ENCODE results near the gene CDCA4. TPM values are rescaled to one million over a fixed set of nuclear protein-coding genes. Genes with fewer than 3 reads are reported as not detected.

CDCA4 gene
- polyA plus RNA-seq, 1 experiment: 6.8 TPM

GRCh38 chr14:104971447-104972240 lies 49.2 kb downstream of the CDCA4 start:
- Histone ChIP-seq H3K9me3 (ENCODE audit: control insufficient read depth, insufficient read depth, low read length) (no peaks in the 10 kb centered on the region; the same call in 1 of the 2 replicates), H3K27me3 (ENCODE audit: control insufficient read depth, insufficient read depth, low read length) (no peaks in the 10 kb centered on the region), H3K4me3 (ENCODE audit: low read depth, low read length) (no peak overlapping the region), H3K27ac (ENCODE audit: low read depth, low read length) (no peak overlapping the region)
- ChIA-PET CTCF (interaction anchor here (0.5 to 6.2 kb wide), 2 partner anchors 56 to 74 kb away, joined by 4 to 127 read pairs; no protein-coding TSS in a partner anchor), POLR2A (no interaction called here)
- DNase-seq (ENCODE audit: low read depth, low spot score): no peak
- TF ChIP-seq CTCF (IDR thresholded peaks at IDR 0.05; ENCODE audit: low read depth, low read length): no peak

GRCh38 chr14:104970231-104971068 lies 50.4 kb downstream of the CDCA4 start:
- Histone ChIP-seq H3K4me3 (ENCODE audit: low read depth, low read length) (peak overlapping the region; percentile 48), H3K27ac (ENCODE audit: low read depth, low read length) (peak overlapping the region; percentile 31)
- CTCF ChIA-PET: interaction anchor here (1.0 to 1.6 kb wide), 2 partner anchors 30 to 75 kb away, joined by 3 to 4 read pairs; no protein-coding TSS in a partner anchor

GRCh38 chr14:104969741-104970230 lies 51.1 kb downstream of the CDCA4 start:
- Histone ChIP-seq H3K9me3 (ENCODE audit: control insufficient read depth, insufficient read depth, low read length) (no peaks in the 10 kb centered on the region; the same call in 1 of the 2 replicates), H3K4me3 (ENCODE audit: low read depth, low read length) (peak overlapping the region; percentile 48), H3K27me3 (ENCODE audit: control insufficient read depth, insufficient read depth, low read length) (no peaks in the 10 kb centered on the region), H3K27ac (ENCODE audit: low read depth, low read length) (peak overlapping the region; percentile 21)
- TF ChIP-seq CTCF (IDR thresholded peaks at IDR 0.05; ENCODE audit: low read depth, low read length): no peak
- no peak for DNase-seq (ENCODE audit: low read depth, low spot score)
- ChIA-PET POLR2A (no interaction called here), CTCF (interaction anchor here (1.0 to 1.6 kb wide), 3 partner anchors 21 to 75 kb away, joined by 3 to 4 read pairs (median 4); no protein-coding TSS in a partner anchor)

More at GRCh38 chr14:104970231-104971068, 50.4 kb downstream of the CDCA4 start:
- DNase-seq (ENCODE audit: low read depth, low spot score): peak; percentile 29
- POLR2A ChIA-PET: no interaction called here
- H3K9me3 ChIP-seq (ENCODE audit: control insufficient read depth, insufficient read depth, low read length): no peaks in the 10 kb centered on the region; the same call in 1 of the 2 replicates
- no peaks in the 10 kb centered on the region for H3K27me3 ChIP-seq (ENCODE audit: control insufficient read depth, insufficient read depth, low read length)
- no peak for TF ChIP-seq CTCF (IDR thresholded peaks at IDR 0.05; ENCODE audit: low read depth, low read length)

GRCh38 chr14:104968541-104969401 lies 52.1 kb downstream of the CDCA4 start:
- no peak for DNase-seq (ENCODE audit: low read depth, low spot score)
- no peaks in the 10 kb centered on the region; the same call in 1 of the 2 replicates for H3K9me3 ChIP-seq (ENCODE audit: control insufficient read depth, insufficient read depth, low read length)
- H3K27ac ChIP-seq (ENCODE audit: low read depth, low read length): no peak overlapping the region
- no peak overlapping the region for H3K4me3 ChIP-seq (ENCODE audit: low read depth, low read length)
- TF ChIP-seq CTCF (IDR thresholded peaks at IDR 0.05; ENCODE audit: low read depth, low read length): no peak
- H3K27me3 ChIP-seq (ENCODE audit: control insufficient read depth, insufficient read depth, low read length): no peaks in the 10 kb centered on the region
- CTCF ChIA-PET: interaction anchor here (1.0 to 1.6 kb wide), 2 partner anchors 20 to 73 kb away, joined by 4 read pairs; no protein-coding TSS in a partner anchor
- POLR2A ChIA-PET: no interaction called here
